Stimulated activated CD8-positive, alpha-beta memory T cell treated with anti-CD3 and anti-CD28 coated beads, Interleukin-7, amount 100 ng/mL, for 24 hours (primary cell): ENCODE data around the gene ARHGEF17.
A peak's percentile ranks its signal among the peaks of the same experiment; 100 is the strongest.

Experiments used
- DNase-seq: peaks from one replicate; pipeline ENCODE4 v3.0.0-alpha.2; 2020; ENCODE audit warnings: low read depth

ARHGEF17 gene

DNA sequence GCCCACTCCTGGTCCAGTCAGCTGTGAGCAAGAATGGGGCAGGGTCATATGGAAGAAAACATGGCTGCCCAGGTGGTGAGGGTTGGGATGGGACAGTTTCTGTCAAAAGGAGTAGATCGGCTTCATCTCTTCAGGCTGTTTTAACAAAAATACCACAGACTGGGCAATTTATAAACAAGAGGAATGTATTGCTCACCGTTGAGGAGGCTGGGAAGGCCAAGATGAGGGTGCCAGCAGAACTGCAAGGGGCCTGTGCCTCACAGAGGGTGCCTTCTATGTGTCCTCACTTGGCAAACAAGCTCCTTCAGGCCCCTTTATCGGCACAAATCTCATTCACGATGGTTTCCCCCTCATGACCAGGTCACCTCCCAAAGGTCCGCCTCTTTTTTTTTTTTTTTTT, 50.0 kb downstream of the ARHGEF17 start:
- no peak for DNase-seq

DNA sequence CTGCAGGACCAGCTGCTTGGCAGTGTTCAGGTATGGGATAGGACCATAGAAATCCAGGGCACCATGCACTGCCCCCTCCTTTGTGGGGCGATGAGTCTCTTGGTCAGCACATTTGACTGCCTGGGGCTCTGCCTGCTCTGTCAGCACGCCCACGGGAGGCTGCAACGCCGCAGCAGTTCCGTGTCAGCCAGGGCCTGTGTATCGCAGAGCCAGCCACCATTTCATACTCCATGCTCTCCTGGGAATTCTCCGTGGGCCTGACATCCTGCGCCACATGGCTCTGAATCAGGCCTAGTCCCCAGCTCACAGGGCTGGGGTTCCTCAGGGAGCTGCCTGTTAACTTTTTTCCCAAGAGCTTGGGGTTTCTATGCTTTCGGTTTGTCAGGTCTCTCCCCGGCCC, 51.3 kb downstream of the ARHGEF17 start:
- DNase-seq = no peak

DNA sequence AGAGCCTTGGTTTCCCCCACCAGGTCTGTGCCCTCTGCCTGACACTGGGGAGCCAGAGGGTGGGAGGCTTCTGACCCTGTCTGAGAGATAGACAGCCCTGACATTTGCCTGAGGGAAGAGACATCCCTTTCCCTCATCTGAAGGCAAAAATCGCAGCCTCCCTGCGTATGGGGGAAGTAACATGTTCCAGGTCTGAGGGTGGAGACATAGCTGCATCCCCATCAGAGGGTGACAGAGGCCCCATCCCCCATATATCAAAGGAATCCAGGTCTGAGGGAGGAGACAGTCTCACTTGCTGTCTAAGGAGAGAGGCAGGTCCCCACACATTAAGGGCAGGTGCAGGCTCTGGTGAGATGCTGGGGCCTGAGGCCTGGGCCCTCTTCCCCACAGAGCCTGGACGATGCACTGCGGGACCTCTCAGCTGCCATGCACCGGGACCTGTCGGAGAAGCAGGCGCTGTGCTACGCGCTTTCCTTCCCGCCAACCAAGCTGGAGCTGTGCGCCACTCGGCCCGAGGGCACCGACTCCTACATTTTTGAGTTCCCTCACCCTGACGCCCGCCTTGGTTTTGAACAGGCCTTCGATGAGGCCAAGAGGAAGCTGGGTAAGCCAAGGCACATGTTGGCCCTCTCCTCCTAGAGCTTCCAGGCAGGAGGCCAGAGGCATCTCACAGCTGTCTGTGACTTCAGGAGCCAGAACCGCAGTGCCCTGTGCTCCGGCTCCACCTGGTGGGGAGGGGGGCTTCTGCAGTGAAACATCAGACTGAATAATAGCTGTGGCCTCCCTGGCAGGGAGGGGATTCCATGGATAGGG, 52.1 kb downstream of the ARHGEF17 start:
- no peak for DNase-seq

DNA sequence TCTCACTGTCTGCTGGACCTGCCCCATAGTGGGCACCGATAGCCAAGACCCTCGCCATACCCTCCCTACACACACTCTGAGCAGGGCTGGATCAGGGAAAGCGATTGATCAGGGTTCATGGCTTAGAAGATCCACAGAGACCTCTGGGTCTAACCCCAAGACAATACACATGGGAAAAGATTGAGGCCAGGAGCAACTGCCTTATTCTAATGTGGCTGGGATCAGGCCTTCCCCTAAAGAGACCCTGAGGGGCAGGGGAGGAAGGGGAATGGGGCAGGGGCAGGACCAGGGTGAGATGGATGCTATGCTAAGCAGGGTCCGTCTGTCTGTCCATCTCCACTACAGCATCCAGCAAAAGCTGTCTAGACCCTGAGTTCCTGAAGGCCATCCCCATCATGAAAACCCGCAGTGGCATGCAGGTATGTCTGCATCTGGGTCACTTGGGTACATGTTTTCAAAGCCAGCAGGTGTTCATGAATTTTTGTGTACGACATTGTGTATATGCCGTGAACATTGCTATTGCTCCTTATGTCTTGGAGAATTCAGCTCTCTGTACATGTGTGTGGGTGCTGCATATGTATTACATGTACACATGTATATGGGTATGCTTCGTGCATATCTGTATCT, 52.8 kb downstream of the ARHGEF17 start:
- DNase-seq = no peak

DNA sequence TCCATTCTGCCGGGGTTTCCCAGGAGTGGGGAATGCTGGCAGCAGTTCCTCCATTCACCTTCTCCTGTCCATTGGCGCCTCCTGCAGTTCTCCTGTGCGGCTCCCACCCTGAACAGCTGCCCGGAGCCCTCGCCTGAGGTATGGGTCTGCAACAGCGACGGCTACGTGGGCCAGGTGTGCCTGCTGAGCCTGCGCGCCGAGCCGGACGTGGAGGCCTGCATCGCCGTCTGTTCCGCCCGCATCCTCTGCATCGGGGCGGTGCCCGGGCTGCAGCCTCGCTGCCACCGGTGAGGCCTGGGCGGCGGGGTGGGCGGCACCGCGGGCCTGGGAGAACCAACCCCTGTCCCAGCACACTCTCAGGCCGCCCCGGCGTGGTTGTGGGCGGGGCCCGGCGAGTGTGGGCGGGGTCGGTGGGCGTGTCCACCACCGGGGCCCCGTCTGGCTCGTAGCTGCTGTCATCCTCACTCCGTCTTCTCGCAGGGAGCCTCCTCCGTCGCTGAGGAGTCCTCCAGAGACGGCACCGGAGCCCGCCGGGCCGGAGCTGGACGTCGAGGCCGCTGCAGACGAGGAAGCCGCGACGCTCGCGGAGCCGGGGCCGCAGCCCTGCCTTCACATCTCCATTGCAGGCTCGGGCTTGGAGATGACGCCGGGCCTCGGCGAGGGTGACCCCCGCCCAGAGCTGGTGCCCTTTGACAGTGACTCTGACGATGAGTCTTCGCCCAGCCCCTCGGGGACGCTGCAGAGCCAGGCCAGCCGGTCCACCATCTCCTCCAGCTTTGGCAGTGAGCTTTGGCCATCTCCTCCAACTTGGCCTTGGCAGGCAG, 54.1 kb downstream of the ARHGEF17 start:
- no peak for DNase-seq

DNA sequence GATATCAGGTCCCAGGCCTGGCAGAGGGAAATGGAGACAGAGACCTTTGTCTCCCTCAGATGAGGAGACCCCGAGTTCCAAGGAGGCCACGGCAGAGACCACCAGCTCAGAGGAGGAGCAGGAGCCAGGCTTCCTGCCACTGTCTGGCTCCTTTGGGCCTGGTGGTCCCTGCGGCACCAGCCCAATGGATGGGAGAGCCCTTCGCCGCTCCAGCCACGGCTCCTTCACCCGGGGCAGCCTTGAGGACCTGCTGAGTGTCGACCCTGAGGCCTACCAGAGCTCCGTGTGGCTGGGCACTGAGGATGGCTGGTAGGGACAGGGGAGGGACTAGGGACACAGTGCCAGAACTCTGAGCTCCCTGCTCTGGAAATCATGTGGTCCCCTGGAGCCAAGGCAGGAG, 55.1 kb downstream of the ARHGEF17 start:
- DNase-seq = no peak

DNA sequence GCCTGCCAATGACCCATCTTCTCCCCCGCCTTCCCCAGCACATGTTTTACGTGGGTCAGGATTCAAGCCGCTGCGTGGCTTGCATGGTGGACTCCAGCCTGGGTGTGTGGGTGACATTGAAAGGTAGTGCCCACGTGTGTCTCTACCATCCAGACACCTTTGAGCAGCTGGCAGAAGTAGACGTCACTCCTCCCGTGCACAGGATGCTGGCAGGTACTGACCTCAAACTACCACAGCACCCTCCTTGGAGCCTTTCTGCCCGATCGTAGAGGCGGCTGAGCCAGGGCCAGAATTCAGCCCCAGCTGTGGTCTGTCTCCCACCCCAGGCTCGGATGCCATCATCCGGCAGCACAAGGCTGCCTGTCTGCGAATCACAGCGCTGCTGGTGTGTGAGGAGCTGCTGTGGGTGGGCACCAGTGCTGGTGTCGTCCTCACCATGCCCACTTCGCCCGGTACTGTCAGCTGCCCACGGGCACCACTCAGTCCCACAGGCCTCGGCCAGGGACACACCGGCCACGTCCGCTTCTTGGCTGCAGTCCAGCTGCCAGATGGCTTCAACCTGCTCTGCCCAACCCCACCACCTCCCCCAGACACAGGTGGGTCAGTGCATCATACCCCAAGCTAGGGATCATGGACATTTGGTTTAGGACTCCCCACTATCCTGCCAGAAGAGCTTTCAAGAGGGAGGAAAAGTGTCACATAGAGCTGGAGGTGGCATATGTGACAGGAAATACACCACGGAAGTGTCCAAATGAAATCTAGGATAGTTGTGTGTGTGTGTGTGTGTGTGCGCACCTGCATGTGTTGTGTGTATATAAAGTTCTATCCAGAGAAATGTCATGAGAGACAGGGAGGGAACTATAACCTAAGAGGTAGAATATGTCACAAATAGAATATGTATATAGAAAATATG, 57.5 kb downstream of the ARHGEF17 start:
- DNase-seq = no peak

DNA sequence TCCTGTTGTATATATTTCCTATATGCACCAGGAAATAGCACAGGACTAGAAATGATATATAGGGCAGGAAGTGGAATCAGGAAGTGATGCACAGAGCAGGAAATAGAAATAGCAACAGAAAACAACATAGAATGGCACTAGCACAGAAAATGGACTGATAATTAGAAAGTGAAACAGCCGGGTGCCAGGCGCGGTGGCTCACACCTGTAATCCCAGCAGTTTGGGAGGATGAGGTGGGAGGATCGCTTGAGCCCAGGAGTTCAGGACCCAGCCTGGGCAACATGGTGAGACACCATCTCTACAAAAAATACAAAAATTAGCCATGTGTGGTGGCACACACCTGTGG, 58.2 kb downstream of the ARHGEF17 start:
- no peak for DNase-seq

DNA sequence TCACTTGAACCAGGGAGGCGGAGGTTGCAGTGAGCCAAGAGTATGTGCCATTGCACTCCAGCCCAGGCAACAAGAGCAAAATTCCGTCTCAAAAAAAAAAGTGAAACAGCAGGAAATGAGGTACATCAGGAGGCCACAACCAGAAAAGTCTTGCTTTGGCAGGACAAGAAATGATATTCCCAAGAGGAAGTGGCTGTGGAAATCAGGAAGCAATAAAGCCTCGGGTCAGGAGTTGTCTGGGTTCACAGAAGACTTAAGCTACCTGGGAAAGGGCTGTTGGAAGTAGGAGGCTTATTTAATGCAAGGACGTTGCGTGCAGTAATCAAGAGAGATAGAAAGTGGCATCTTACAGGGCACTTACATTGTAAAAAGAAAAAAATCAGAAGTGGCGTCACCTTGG, 58.9 kb downstream of the ARHGEF17 start:
- no peak for DNase-seq

DNA sequence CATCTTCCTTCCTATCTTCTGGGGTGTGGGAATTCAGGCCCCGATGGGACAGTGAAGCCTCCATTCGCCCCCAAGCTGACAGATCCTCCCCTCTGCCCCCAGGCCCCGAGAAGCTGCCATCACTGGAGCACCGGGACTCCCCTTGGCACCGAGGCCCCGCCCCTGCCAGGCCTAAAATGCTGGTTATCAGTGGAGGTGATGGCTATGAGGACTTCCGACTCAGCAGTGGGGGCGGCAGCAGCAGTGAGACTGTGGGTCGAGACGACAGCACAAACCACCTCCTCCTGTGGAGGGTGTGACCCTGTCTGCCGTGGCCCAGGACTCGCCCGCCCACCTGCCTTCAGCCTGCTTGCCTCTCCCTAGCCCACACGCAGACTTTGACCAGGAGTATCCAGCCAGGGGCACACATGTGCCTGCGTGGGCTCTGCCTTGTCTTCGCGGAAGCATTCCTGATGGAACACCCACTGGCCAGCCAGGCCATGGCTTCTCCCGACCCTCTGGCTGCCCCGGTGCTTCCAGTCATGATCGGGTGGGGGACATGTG, 59.5 kb downstream of the ARHGEF17 start:
- no peak for DNase-seq

DNA sequence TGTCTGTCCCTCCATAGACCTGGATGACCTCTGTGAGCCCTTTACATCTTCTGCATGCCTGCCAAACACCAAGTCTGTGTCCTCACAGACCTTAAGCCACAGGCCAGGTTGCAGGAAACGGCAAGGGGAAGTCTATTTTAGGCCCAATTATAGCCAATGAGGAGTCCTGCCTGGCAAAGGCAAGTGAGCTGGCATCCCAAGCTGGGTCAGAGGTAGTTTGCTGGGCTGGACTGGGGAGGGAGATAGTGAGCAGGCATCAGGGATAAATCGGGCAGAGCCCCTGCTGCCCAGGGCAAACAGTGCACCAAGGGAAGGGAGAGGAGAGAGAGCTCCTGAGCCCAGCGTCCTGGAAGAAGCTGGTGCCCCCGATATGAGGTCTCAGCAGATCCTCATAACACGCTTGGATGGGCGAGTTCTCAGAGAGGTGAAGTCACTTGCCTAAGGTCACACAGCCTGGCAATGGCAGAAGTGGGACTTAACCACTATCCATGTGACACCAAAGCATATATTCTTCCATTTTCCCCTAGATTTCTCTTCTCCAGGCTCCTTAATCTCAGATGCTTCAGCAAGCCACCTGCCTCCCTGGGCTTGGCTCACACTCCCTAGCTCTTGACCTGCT, 64.4 kb downstream of the ARHGEF17 start:
- DNase-seq = no peak

DNA sequence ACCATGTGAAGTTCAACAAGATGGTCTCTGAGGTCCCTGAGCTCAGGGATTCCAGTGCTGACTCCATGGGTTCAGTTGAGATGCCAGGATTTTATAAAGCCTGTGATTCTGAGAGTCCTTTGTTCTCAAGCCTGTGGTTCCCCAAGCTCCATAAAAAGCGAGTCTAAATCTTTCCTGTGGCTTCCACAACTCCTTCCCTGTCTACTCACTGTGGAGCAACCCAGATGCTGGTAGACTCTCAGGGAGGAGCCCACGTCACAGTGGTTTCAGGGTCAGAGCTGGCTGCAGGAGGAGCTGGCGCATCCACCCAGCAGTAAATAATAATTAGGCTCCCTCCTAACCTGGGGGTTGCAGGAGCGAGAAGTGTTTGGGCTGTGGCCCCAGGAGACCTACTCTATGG, 66.1 kb downstream of the ARHGEF17 start:
- DNase-seq = no peak

DNA sequence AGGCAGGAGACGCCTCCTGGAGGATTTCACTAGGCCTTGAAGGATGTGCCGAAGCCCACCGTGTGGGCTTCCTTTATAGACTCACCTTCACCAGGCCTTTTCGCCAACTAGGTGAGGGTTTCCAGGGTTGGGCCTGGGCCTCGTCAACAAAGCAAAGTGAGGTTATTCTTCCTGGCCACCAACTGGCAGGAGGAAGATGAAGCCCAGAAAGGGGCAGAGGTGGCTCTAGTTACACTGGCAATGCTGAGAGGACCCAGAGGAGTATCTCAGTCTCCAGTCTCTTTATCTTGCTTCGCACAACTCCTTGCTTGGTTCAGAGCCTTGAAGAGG, 67.7 kb downstream of the ARHGEF17 start:
- no peak for DNase-seq

DNA sequence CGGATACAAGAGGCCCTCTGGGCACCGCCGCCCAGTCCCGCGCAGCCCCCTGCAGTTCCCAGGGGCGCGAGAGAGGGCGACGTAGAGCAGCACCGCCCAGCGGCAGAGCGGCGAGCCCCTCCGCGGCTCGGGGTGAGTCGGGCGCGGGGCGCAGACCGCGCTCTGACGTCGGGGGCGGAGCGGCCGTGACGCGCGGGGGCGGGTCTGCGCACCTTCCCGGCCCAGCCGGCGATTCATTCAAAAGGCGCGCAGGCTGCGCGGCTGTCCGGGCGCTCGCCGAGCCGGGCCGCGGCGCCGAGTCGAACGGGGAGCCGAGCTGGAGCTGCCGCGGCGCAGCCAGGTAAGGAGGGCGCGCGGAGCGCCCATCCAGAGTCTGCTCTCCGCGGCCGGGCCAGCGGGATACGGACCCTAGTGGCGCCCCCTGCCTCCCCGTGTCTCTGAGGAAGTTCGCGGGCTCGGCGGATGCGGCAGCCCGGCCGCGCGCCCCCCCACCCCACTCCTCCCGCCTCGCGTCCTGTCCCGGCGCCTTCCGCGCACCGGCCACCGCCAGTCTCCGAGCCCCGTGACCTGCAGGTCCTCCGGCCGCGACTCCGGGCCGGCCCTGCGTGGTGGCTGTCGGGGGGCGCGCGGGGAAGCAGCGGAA, 68.2 kb downstream of the ARHGEF17 start, which contains the start of gene RELT:
TSS of gene RELT (plus strand) at position 240 of the 643 bp plus-strand sequence. CDS start 12,738 bp downstream, outside the sequence.
- peak; percentile 93 for DNase-seq

DNA sequence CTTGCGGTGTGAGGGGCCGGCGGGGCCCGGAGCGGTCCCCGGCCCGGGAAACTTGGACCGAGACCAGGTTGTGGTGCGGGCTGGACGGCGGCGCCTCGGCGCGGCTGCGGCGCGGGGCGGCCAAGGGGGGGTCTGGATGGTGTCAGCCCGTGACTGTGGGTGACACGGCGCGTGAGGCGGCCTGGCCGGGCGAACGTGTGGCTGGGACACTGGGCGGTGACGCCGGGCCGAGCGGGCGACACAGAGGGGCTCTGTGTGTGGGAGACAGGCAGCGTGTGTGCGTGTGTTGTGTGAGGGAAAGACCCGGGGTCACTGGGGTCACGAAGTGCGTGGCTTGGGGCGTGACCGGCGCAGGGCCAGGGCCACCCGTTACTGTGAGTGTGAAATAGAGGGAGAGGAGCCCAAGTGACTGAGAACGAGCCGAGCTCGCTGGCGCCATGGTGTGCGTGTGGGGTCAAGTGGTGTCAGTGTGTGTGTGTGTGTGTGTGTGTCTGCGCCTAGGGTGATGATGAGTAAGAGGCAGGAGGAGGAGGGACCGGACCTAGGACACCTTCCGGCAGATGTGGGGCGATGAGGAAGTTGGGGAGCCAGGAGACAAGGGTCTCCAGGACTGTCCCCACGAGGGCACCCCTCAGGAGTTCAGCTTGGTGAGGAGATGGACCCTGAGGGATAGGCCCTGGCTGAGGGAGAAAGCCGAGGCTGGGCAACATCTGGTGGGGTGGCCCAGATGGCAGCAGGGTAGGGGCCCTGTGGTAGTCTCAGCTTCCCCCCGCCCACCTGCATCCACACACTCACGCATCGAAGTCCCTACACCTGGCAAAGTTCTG, 68.9 kb downstream of the ARHGEF17 start:
- DNase-seq = no peak

DNA sequence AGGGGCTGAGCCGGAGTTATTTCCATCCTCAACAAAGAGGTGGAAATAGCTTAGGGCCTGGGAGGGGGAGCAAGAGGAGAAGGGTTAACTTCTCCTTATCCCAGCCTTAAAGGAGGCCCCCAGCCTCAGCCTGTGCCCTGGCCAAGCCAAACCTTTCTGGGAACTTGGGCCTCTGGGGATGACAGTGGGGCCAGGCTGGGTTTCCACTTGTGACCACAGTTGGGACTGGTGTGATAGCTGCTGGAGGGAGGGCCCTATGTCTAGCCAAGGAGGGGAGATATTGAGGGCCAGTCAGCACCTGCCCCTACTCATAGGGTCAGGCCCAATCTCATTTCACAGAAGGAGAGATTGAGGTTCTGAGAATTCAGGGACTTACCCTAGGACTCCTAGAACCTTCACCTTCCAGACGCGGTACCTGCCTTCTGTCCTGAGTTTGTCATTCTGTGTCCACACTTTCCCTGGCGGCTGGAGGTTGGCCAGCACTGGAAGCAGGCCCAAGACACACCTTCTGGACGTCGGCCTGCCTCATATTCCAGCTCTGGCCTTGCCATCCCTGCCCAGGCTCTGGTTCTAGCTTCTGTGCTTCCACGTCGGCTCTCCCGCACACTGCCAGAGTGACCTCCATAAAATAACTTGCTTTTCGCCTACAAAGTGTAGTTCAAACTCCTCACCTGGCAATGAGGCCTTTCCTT, 71.3 kb downstream of the ARHGEF17 start:
- DNase-seq = no peak

DNA sequence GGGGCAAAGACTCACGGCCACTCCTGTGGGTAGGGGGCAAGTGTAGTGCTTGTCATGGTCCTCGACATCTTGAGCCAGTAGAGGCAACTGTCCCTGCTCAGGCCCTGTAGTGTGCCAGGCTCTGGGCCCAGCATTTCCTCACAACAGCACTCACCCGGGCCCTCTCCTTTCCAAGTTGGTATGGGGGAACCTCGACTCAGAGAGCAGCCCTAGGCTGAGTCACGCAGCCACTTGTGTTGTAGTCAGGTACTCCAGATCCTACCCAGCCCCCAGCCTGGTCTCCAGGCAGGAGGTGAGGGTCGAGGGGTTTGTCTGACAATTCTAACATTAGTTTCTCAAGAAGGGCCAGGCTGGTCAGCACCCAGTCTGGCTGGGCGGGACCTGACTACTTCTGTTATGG, 72.3 kb downstream of the ARHGEF17 start:
- DNase-seq = no peak

DNA sequence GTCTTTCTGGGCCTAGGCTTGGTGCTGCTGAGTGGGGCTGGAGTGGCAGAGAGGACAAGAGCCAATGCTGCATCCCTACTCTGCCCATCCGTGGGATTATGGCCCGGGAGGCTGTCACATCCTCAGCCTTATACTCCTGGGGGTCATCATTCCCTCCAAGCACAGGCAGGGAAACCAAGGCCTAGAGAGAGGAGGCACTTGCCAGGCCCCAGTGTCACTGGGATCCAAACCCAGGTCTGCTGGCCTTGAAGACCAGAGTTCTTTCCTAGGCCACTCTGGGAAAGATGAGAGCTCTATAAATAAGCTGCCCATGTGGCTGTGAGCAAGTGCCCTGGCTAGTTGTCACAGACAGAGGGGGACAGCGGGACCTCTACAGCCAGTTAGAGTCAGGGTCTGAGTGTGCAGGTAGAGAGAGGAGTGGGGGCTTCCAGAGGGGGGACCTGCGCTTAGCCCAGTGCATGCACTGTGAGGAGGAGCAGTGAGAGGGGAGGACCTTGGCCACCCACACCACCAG, 72.9 kb downstream of the ARHGEF17 start:
- DNase-seq = no peak

DNA sequence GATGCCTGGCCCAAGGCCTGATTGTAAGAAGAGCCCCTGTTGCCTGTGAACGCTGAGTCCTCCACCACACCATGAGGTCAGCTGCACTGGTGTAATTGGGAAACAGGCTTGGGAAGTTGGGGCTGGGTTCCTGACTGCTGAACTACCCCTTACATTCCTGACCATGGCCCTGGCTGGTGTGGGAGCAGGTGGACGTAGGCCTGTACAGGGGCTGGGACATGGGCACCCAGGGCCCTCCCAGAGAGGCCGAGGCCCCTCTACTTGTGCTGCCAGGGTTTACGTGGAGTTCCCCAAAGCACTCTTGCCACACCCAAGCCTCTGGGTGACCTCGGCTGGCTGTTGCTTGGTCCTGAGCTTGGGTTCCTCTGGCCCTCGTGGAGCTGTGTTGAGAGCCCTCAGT, 73.5 kb downstream of the ARHGEF17 start:
- no peak for DNase-seq
